Suprapubic skin (tissue), 4 donors: ENCODE results near the gene CEP112. TPM values are rescaled to one million over a fixed set of nuclear protein-coding genes. Genes with fewer than 3 reads are reported as not detected.

ENCODE experiments used
- DNase-seq, 2 donors: peaks; one replicate each; pipeline ENCODE4 v3.0.0-alpha.2; 2019; ENCODE audit warnings: low spot score in 2 of 2
- H3K27ac ChIP-seq: fragments of 200-600 bp; sonication (generic); one replicate; pipeline ENCODE4 v1.5.1; 2019
- H3K27me3 ChIP-seq: fragments of 200-600 bp; sonication (generic); one replicate; pipeline ENCODE4 v1.5.1; 2019
- H3K36me3 ChIP-seq: fragments of 200-600 bp; sonication (generic); one replicate; pipeline ENCODE4 v1.5.1; 2019
- H3K4me1 ChIP-seq: fragments of 200-600 bp; sonication (generic); one replicate; pipeline ENCODE4 v1.5.1; 2019
- H3K4me3 ChIP-seq: fragments of 200-600 bp; sonication (generic); one replicate; pipeline ENCODE4 v1.5.1; 2019; ENCODE audit warnings: mild to moderate bottlenecking
- H3K9me3 ChIP-seq: fragments of 200-600 bp; sonication (generic); one replicate; pipeline ENCODE4 v1.5.1; 2019
- EP300 ChIP-seq: sonication (generic); formaldehyde crosslinking; IDR thresholded peaks from one replicate; pipeline ENCODE4 v1.6.1; 2017; ENCODE audit warnings: antibody characterized with exemption
- POLR2A ChIP-seq, 2 donors: fragments of 450-650 bp; IDR thresholded peaks; one replicate each; pipeline ENCODE4 v1.6.1; 2017; ENCODE audit warnings: antibody characterized with exemption in 2 of 2, mild to moderate bottlenecking in 2 of 2, moderate library complexity in 2 of 2
- POLR2AphosphoS5 ChIP-seq, 3 donors: sonication (generic); formaldehyde crosslinking; IDR thresholded peaks; one replicate each; pipeline ENCODE4 v1.6.1; 2017; ENCODE audit warnings: antibody characterized with exemption in 3 of 3
- WGBS: methylation state at CpG from one replicate; pipeline ENCODE4 v1.1.5; 2018; 5-methylcytosine and 5-hydroxymethylcytosine counted together
- total RNA-seq, 4 donors: library from RNA; depleted of rRNA; stranded (reverse); fragments of >200 nt; gene quantifications; one replicate each; pipeline ENCODE4 v1.1.0, GENCODE V29; 2016
- TF ChIP-seq, protein P1 (sequence below), 2 donors: fragments of 200-600 bp in 1 of 2; fragments of 450-650 bp in 1 of 2; sonication (generic) in 1 of 2; IDR thresholded peaks; one replicate each; pipeline ENCODE4 v1.5.1; 2016 to 2019; ENCODE audit warnings: antibody characterized with exemption in 2 of 2, mild to moderate bottlenecking in 1 of 2, moderate library complexity in 1 of 2

CEP112 gene
- total RNA-seq, 4 donors from 2014 or later, result 0.68 to 14.1 (median 6.6) TPM

DNA sequence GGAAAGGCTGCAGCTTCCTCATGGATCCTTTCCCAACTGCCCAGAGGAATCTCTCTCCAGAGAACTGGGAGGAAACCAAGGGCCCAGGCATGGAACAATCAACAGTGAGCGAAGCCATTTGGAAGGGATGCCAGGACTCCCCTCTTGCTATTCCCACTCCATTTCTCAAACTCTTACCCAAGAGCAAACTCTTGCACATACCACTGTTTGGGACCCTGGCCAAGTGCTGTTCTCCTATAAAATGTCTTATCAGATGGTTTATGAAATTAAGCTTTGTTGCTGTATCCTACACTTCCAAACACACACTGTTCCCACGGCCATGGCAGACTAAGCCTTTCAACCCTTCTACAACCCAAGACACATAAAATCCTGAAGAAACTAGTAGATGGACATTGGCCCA, 582.2 kb downstream of the CEP112 start:
- Histone ChIP-seq H3K4me3 (no peak overlapping the region), H3K4me1 (peaks cover 3% of the 10 kb centered on the region), H3K27me3 (no peaks in the 10 kb centered on the region), H3K36me3 (no peaks in the 10 kb centered on the region), H3K9me3 (no peaks in the 10 kb centered on the region), H3K27ac (no peak overlapping the region)
- 71% methylated on average over 2 of the region's 2 CpGs for WGBS
- DNase-seq, result peak in 1 of 2 donors; percentile 16
- TF ChIP-seq, protein P1, sequence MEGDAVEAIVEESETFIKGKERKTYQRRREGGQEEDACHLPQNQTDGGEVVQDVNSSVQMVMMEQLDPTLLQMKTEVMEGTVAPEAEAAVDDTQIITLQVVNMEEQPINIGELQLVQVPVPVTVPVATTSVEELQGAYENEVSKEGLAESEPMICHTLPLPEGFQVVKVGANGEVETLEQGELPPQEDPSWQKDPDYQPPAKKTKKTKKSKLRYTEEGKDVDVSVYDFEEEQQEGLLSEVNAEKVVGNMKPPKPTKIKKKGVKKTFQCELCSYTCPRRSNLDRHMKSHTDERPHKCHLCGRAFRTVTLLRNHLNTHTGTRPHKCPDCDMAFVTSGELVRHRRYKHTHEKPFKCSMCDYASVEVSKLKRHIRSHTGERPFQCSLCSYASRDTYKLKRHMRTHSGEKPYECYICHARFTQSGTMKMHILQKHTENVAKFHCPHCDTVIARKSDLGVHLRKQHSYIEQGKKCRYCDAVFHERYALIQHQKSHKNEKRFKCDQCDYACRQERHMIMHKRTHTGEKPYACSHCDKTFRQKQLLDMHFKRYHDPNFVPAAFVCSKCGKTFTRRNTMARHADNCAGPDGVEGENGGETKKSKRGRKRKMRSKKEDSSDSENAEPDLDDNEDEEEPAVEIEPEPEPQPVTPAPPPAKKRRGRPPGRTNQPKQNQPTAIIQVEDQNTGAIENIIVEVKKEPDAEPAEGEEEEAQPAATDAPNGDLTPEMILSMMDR (IDR thresholded peaks at IDR 0.05), result no peak

GRCh38 chr17:65609286-65609685, 582.6 kb downstream of the CEP112 start:
- 72% methylated on average over 2 of the region's 2 CpGs for WGBS
- H3K36me3 ChIP-seq, result no peaks in the 10 kb centered on the region
- DNase-seq, result peak in 1 of 2 donors; percentile 2
- TF ChIP-seq POLR2A (IDR thresholded peaks at IDR 0.05) (no peak), EP300 (no peak), POLR2AphosphoS5 (IDR thresholded peaks at IDR 0.05) (no peak)
- TF ChIP-seq, protein P1 (IDR thresholded peaks at IDR 0.05), result no peak
- no peak overlapping the region for H3K27ac ChIP-seq
- no peaks in the 10 kb centered on the region for H3K9me3 ChIP-seq
- H3K27me3 ChIP-seq, result no peaks in the 10 kb centered on the region
- H3K4me3 ChIP-seq, result no peak overlapping the region
- peaks cover 3% of the 10 kb centered on the region for H3K4me1 ChIP-seq

DNA sequence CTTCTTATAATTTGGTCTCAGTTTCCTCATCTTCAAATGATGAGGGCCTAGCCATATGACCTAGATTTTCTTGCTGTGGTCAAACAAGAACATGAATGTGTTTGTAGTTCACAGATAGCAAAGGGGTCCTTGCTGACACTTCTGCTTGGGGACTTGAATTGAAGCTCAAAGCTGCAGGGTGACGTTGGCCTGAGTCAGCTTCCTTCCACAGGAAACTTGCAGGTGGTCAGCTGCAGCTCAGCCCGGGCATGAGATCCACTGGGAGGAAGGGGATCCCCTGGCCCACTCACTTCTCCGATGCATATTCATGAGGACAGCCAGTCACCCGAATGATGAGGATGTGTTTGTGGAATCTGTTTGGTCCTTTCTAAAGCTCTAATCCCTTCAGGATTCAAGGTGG, 587.9 kb downstream of the CEP112 start:
- TF ChIP-seq, protein P1 (IDR thresholded peaks at IDR 0.05), result no peak
- H3K36me3 ChIP-seq, result no peaks in the 10 kb centered on the region
- 66% methylated on average over 4 of the region's 4 CpGs for WGBS
- DNase-seq, result no peak
- no peaks in the 10 kb centered on the region for H3K9me3 ChIP-seq
- no peak overlapping the region for H3K27ac ChIP-seq
- H3K4me3 ChIP-seq, result no peak overlapping the region
- peaks cover 6% of the 10 kb centered on the region for H3K4me1 ChIP-seq
- H3K27me3 ChIP-seq, result no peaks in the 10 kb centered on the region

DNA sequence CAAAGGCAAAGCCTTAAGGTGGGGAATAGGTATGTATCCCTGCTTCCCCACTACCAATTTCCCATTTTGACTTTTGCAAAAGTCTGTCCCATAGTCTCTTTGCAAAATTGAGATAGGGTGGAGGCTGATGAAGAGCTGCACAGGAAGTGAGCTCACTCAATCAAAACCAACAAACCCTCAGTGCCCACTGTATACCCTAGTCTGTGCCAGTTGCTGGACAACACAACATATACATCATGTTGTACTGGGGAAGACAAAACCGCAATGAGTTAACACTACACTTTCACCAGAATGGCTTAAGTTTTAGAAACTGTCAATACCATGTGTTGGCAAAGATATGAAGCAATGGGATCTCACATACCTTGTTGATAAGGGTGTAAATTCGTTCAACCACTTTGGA, 590.1 kb downstream of the CEP112 start:
- no peaks in the 10 kb centered on the region for H3K36me3 ChIP-seq
- TF ChIP-seq EP300 (no peak), POLR2A (IDR thresholded peaks at IDR 0.05) (no peak), POLR2AphosphoS5 (IDR thresholded peaks at IDR 0.05) (no peak)
- TF ChIP-seq, protein P1 (IDR thresholded peaks at IDR 0.05), result no peak

DNA sequence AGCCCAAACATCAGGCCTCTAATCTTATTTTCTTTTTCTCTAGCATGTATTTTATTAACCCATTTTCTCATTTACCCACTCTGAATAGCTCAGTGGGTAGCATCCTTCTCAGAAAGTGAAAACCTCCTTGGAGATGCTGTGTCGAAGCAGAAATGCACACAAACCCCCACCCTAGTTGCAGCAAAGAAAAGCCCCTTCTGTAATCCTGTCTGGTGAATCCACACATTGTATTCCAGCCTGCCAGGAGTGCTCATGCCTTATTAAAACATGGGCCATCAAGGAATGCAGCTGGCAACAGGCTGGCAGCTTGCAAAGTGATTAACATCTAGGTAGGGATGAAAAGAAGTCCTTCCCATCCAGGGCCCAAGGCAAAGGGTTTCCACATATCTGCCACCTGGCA, 590.8 kb downstream of the CEP112 start:
- TF ChIP-seq POLR2AphosphoS5 (IDR thresholded peaks at IDR 0.05) (no peak), EP300 (no peak), POLR2A (IDR thresholded peaks at IDR 0.05) (no peak)
- TF ChIP-seq, protein P1 (IDR thresholded peaks at IDR 0.05), result no peak
- Histone ChIP-seq H3K27ac (no peak overlapping the region), H3K27me3 (no peaks in the 10 kb centered on the region), H3K36me3 (no peaks in the 10 kb centered on the region), H3K9me3 (no peaks in the 10 kb centered on the region), H3K4me1 (peaks cover 6% of the 10 kb centered on the region), H3K4me3 (no peak overlapping the region)
- no peak for DNase-seq
- WGBS, result 86% methylated on average over 1 of the region's 1 CpG

More for the DNA sequence above, 590.1 kb downstream of the CEP112 start:
- H3K4me3 ChIP-seq, result no peak overlapping the region
- no peak overlapping the region for H3K27ac ChIP-seq
- H3K4me1 ChIP-seq, result peaks cover 6% of the 10 kb centered on the region
- H3K9me3 ChIP-seq, result no peaks in the 10 kb centered on the region
- 100% methylated on average over 2 of the region's 2 CpGs for WGBS
- H3K27me3 ChIP-seq, result no peaks in the 10 kb centered on the region
- DNase-seq, result no peak
